Fibroblast of the aortic adventitia (primary cell): ENCODE data around the gene ACTG1. TPM values are rescaled to one million over a fixed set of nuclear protein-coding genes. Genes with fewer than 3 reads are reported as not detected.

Experiments used
- DNase-seq: peaks from one replicate; pipeline ENCODE4 v3.0.0-alpha.2; 2010; ENCODE audit warnings: low read depth
- H3K4me3 ChIP-seq: 2 replicates; pipeline ENCODE4 v1.5.1; 2011; ENCODE audit warnings: low read depth, mild to moderate bottlenecking, control low read depth, low read length, moderate library complexity
- CTCF ChIP-seq: IDR thresholded peaks from 2 replicates; pipeline ENCODE4 v1.5.1; 2011; ENCODE audit warnings: mild to moderate bottlenecking, low read length, control low read depth, inconsistent platforms; ENCODE audit not compliant: insufficient read depth
- total RNA-seq: library from RNA; depleted of rRNA; stranded (reverse); fragments of >200 nt; gene quantifications from 2 replicates; pipeline ENCODE4 v1.2.3, GENCODE V29; 2012; ENCODE audit warnings: low replicate concordance

ACTG1 gene
- total RNA-seq, 1 donor = 6,650 TPM

DNA sequence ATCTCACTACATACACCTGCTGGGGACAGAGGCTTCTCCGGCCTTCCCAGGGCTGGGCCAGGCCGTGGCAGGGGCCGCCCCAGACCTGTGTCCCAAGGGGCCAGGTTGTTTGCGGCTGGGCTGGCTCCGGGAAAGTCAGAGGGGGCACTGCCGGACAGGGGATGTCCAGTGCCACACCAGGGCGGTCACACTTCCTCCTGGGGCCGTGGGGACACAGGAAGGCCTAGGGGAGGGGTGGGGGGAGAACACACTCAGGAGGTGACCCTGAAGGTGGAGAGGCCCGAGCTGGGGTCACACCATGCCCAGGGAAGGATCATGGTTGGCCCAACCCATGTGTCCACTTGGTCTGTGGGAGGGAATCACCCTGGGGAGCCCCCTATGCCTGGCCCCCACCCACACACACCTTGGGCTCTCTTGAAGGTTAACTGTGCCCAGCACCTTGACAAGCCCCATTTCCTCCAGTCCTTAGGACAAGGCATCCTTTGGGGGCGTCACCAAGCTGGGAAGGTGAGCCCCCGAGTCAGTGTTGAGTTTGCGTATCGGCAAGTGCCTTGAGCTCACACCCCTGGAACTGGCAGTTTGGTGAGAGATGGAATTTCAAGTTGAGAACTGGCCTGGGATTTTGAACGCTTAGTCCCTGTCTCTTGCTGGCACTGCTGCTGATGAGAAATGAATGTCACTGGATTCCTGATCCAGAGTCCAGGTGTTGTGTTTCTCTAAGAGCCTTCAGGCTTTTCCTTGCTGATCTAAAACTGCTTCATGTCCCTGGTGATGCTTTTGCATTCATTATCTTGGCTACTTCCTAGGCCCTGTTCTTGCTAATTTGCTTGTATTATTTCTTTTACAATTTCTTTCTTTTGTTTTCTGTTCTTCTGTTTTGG, 7.7 kb upstream of the ACTG1 start:
- no peak for TF ChIP-seq CTCF
- no peak for DNase-seq
- H3K4me3 ChIP-seq = no peak overlapping the region

DNA sequence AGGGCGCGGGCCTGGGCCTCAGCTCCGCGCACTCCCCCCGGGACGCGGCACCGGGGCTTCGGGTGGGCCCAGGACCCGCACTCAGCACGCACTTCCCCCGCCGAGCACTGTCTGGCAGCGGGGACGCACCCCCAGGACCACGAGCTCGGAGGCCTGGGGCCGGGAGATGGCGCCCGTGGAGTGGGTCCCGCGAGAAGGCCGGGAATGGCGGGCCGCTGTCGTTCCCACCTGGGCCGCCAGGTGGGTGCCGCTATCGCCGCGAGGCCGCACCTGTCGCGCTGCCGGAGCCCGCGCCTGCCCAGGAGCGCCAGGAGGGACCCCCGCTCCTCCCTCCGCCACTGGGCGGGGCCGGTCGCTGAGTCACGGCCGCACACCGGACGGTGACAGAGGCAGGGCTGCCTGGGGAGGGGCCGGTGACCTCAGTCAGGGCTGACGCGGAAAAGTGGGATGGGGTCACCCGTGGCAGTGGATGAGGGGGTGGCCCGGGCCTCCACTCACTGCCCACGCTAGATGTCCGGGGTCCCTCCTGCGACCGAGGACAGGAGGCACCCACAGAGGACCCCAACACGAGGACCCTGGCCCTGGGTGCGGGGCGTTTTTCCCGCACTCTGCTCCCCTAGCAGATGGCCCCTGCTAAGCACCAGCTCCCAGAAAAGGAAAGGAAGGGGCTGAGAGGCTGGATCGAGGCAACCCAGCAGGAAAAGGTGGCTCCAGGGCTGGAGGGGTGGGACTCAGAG, 6.9 kb upstream of the ACTG1 start:
- no peak for DNase-seq
- TF ChIP-seq CTCF = peak; percentile 26

GRCh38 chr17:81518785-81519283, 6.2 kb upstream of the ACTG1 start:
- DNase-seq = no peak
- TF ChIP-seq CTCF = no peak
- H3K4me3 ChIP-seq = peak overlapping the region; percentile 56

More for the DNA sequence above, 6.9 kb upstream of the ACTG1 start:
- H3K4me3 ChIP-seq = peak overlapping the region; percentile 56

GRCh38 chr17:81518113-81518784, 5.7 kb upstream of the ACTG1 start:
- TF ChIP-seq CTCF = no peak

GRCh38 chr17:81517339-81518112, 4.9 kb upstream of the ACTG1 start:
- TF ChIP-seq CTCF = no peak
- no peak overlapping the region for H3K4me3 ChIP-seq
- DNase-seq = no peak

More at GRCh38 chr17:81518113-81518784, 5.7 kb upstream of the ACTG1 start:
- DNase-seq = no peak
- peak overlapping the region; percentile 56 for H3K4me3 ChIP-seq

GRCh38 chr17:81517009-81517338, 4.4 kb upstream of the ACTG1 start:
- DNase-seq = no peak
- no peak for TF ChIP-seq CTCF
- H3K4me3 ChIP-seq = peak overlapping the region; percentile 76
